Activated CD4-positive, CD25-positive, alpha-beta regulatory T cell treated with anti-CD3 and anti-CD28 coated beads, Interleukin-2, amount 50 U/mL, for 72 hours (primary cell): Measurements from ENCODE around the gene RB1.
"Not testable (repeated sequence)": the region's sequence is repeated elsewhere in the genome, so short reads cannot be mapped to it uniquely, and the experiment has no call there.

Experiments
- DNase-seq: peaks from one replicate; pipeline ENCODE4 v3.0.0; 2021

RB1 gene

GRCh38 chr13:48299591-48299990, 4.0 kb upstream of the RB1 start:
- DNase-seq = no peak

- no peak for DNase-seq
Observed at GRCh38 chr13:48302871-48303358, 636 bp upstream of the RB1 start.

GRCh38 chr13:48304143-48304876, 759 bp downstream of the RB1 start:
- DNase-seq = peak; percentile 36

GRCh38 chr13:48311223-48311622, 7.7 kb downstream of the RB1 start:
- no peak for DNase-seq

- DNase-seq = no peak
Observed at GRCh38 chr13:48315969-48316650, 12.6 kb downstream of the RB1 start.

- DNase-seq = no peak
Observed at GRCh38 chr13:48316826-48317510, 13.4 kb downstream of the RB1 start.

- DNase-seq = peak; percentile 31
Observed at GRCh38 chr13:48317511-48318376, 14.2 kb downstream of the RB1 start.

- DNase-seq = peak; percentile 30
Observed at GRCh38 chr13:48318377-48318811, 14.8 kb downstream of the RB1 start.

- peak; percentile 34 for DNase-seq
Observed at GRCh38 chr13:48318821-48319511, 15.4 kb downstream of the RB1 start.

GRCh38 chr13:48319531-48320398, 16.2 kb downstream of the RB1 start:
- no peak for DNase-seq

- no peak for DNase-seq
Observed at GRCh38 chr13:48320399-48320790, 16.8 kb downstream of the RB1 start.

- DNase-seq = no peak
Observed at GRCh38 chr13:48320891-48321510, 17.4 kb downstream of the RB1 start.

GRCh38 chr13:48322294-48322693, 18.7 kb downstream of the RB1 start:
- DNase-seq = no peak

GRCh38 chr13:48333976-48334375, 30.4 kb downstream of the RB1 start:
- no peak for DNase-seq

- no peak for DNase-seq
Observed at GRCh38 chr13:48334534-48335127, 31.1 kb downstream of the RB1 start.

- not testable (repeated sequence) for DNase-seq
Observed at GRCh38 chr13:48339198-48339597, 35.6 kb downstream of the RB1 start.

GRCh38 chr13:48344264-48344663, 40.7 kb downstream of the RB1 start:
- DNase-seq = no peak

GRCh38 chr13:48346583-48346982, 43.0 kb downstream of the RB1 start:
- DNase-seq = no peak

GRCh38 chr13:48349525-48349924, 46.0 kb downstream of the RB1 start:
- no peak for DNase-seq

- no peak for DNase-seq
Observed at GRCh38 chr13:48353590-48353989, 50.0 kb downstream of the RB1 start.
